AG09319 (cell line): Measurements from ENCODE around the gene SSH2.
"Not testable (repeated sequence)": the region's sequence is repeated elsewhere in the genome, so short reads cannot be mapped to it uniquely, and the experiment has no call there.

Experiments
- DNase-seq: peaks from one replicate; pipeline ENCODE4 v3.0.0-alpha.2; 2010; ENCODE audit warnings: low read depth; ENCODE audit errors: extremely low read depth
- CTCF ChIP-seq: IDR thresholded peaks from 2 replicates; pipeline ENCODE4 v1.5.1; 2011; ENCODE audit warnings: low read depth, mild to moderate bottlenecking, inconsistent platforms, low read length, moderate library complexity

The SSH2 gene

GRCh38 chr17:29867643-29868181 is 62.3 kb downstream of the SSH2 start:
- peak; percentile 13 for TF ChIP-seq CTCF
- DNase-seq, result no peak

- no peak for TF ChIP-seq CTCF
- DNase-seq, result no peak
Measured at GRCh38 chr17:29866746-29867404, 63.2 kb downstream of the SSH2 start.

- DNase-seq, result no peak
- no peak for TF ChIP-seq CTCF
Measured at GRCh38 chr17:29864615-29865014, 65.4 kb downstream of the SSH2 start.

GRCh38 chr17:29864123-29864522 is 65.9 kb downstream of the SSH2 start:
- DNase-seq, result not testable (repeated sequence)

- no peak for DNase-seq
- TF ChIP-seq CTCF, result no peak
Measured at GRCh38 chr17:29862951-29863350, 67.1 kb downstream of the SSH2 start.

- no peak for TF ChIP-seq CTCF
- DNase-seq, result no peak
Measured at GRCh38 chr17:29862127-29862526, 67.9 kb downstream of the SSH2 start.

- DNase-seq, result not testable (repeated sequence)
Measured at GRCh38 chr17:29859445-29859844, 70.6 kb downstream of the SSH2 start.

GRCh38 chr17:29857823-29858222 is 72.2 kb downstream of the SSH2 start:
- TF ChIP-seq CTCF, result no peak

GRCh38 chr17:29857105-29857504 is 72.9 kb downstream of the SSH2 start:
- DNase-seq, result not testable (repeated sequence)

More at GRCh38 chr17:29857823-29858222, 72.2 kb downstream of the SSH2 start:
- no peak for DNase-seq
